Measurements from ENCODE around the gene CLPTM1.

- TF ChIP-seq POLR2AphosphoS5 (IDR thresholded peaks at IDR 0.05; ENCODE audit: low read depth, low read length): no peak
- TF ChIP-seq YY1 (IDR thresholded peaks at IDR 0.05; ENCODE audit: low read depth): no peak
- TF ChIP-seq REST (IDR thresholded peaks at IDR 0.05; ENCODE audit: low read depth, low read length): no peak
- TF ChIP-seq CTCF (IDR thresholded peaks at IDR 0.05): no peak
- TF ChIP-seq FOXM1 (IDR thresholded peaks at IDR 0.05; ENCODE audit: low read depth): no peak
- no peak for TF ChIP-seq SIN3A (IDR thresholded peaks at IDR 0.05; ENCODE audit: borderline replicate concordance, low read depth, low read length)
- TF ChIP-seq RXRA (IDR thresholded peaks at IDR 0.05; ENCODE audit: borderline replicate concordance, low read depth): no peak
- no peak for TF ChIP-seq EZH2phosphoT487 (IDR thresholded peaks at IDR 0.05; ENCODE audit: borderline replicate concordance, low read depth)
- no peak for TF ChIP-seq RAD21 (IDR thresholded peaks at IDR 0.05; ENCODE audit: low read length)
- TF ChIP-seq CHD2 (IDR thresholded peaks at IDR 0.05; ENCODE audit: low read length, partially characterized antibody): no peak
- no peak for TF ChIP-seq USF1 (IDR thresholded peaks at IDR 0.05; ENCODE audit: borderline replicate concordance, low read depth)
- TF ChIP-seq MAX (IDR thresholded peaks at IDR 0.05; ENCODE audit: low read depth): no peak
- TF ChIP-seq EP300 (IDR thresholded peaks at IDR 0.05; ENCODE audit: borderline replicate concordance in 1 of 2, low read depth in 1 of 2, low read length in 1 of 2): no peak
- TF ChIP-seq SMC3 (IDR thresholded peaks at IDR 0.05; ENCODE audit: low read depth, low read length): no peak
Measured at GRCh38 chr19:44942067-44942571, 13.1 kb upstream of the CLPTM1 start, which contains the start of gene APOC4.

All from SK-N-SH (cell line).